HG02852 (cell line): Measurements from ENCODE around the gene NGEF.

Experiments
- ATAC-seq: cut with Tn5 transposase; IDR thresholded peaks from one replicate; pipeline ENCODE4 v1.9.1; 2021; ENCODE audit warnings: mild to moderate bottlenecking, moderate library complexity; ENCODE audit not compliant: unreplicated experiment

Gene NGEF

DNA sequence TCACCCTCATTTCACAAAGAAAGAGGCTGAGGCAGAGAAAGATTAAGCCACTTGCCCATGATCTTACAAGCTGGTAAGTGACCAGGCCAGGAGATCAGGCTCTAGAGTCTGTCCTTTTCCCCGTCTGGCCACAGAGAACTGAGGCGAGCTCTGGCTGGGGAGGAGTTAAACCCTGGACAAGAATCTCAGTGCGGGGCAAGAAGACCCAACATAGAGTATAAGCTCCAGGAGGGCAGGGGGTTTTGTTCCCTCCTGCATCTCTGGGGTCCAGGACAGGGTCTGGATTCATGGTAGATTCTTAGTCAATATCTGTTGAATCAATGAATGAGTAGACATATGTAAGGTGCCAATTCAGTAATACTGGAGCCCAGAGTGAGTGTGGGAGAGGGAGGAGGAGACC is 34.1 kb upstream of the NGEF start:
- no peak for ATAC-seq

DNA sequence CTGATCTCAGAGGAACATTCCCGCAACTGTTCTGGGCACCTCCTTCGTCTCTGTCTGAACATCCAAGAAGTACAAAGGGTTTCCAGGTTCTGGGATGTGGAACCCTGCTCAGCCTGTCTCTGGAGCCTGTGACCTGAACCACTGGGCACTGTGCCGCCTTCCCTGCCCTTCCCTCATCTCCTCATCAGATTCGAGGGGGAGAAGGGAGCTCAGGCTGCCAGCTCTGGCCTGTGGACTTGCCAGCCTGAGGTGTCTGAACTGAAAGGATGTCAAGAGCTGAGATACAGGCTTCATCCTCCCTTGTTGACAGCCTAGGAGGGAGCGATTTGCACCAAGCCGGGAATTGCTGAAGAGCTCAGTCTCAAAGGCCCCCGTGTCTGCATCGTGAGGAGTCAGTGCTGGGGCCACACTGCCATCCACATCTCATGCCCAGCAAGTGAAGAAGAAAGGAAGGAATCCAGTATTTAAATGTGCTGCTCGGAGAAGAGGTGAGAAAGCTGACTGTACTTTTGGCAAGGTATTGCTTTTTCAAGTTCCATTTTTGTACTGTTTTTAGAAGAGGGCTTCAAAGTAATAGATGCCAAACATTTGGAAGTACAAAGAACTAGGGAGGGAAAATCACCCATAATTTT is 32.0 kb upstream of the NGEF start:
- no peak for ATAC-seq

DNA sequence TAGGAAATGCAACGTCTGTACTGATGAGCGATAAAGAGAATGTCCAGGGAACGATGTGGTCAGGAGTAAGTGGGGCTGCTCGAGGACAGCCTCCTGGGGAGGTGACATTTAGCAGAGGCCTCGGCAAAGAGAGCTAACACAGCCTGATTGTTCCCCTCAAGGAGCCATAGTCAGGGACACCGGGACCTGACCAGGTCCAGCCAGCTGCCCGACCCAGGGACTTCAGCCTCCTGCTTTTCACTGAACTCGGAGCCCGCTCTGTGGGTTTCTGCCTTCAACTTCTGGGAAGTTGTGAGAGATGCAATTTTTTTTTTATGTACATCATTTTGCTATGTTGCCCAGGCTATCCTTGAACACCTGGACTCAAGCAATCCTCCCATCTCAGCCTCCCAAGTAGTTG is 29.5 kb upstream of the NGEF start:
- no peak for ATAC-seq

DNA sequence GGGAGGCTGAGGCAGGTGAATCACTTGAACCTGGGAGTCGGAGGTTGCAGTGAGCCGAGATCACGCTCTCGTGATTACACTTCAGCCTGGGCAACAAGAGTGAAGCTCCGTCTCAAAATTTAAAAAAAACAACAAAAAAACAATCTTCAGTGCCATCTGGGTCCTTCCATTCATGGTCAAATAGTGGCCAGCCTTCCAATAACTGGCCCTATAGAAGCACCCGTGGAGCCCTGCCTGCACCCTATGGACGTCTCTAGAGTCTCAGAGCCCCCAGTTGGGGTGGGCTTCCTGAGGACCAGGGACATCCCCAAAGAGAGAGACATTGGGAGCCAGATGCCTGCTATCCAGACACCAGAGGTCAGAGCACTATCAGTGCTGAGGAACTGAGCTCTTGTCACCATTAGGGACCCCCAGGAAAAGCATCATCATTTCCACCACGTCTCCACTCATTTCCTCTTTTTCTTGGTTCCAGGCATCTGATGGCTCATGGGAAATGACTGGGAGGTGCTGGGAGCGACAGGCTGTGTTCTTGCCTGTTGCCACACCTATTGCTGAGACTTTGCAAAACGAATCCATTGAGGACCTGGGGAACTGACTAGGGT is 28.8 kb upstream of the NGEF start:
- ATAC-seq = no peak

DNA sequence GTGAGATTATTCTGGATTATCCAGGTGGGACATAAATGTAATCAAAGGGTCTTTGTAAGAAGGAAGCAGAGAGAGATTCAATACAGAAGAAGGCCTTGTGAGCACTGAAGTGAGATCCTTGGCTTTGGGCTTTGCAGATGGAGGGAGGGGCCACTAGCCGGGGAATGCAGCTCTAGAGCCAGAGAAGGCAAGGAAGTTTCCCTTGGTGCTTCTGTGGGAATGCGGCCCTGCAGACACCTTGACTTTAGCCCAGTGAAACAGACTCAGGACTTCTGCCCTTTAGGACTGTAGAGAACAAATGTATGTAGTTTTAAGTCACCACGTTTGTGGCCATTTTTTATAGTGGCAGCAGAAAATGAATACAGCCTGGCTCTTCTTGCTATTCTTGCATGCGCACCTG is 27.5 kb upstream of the NGEF start:
- no peak for ATAC-seq

DNA sequence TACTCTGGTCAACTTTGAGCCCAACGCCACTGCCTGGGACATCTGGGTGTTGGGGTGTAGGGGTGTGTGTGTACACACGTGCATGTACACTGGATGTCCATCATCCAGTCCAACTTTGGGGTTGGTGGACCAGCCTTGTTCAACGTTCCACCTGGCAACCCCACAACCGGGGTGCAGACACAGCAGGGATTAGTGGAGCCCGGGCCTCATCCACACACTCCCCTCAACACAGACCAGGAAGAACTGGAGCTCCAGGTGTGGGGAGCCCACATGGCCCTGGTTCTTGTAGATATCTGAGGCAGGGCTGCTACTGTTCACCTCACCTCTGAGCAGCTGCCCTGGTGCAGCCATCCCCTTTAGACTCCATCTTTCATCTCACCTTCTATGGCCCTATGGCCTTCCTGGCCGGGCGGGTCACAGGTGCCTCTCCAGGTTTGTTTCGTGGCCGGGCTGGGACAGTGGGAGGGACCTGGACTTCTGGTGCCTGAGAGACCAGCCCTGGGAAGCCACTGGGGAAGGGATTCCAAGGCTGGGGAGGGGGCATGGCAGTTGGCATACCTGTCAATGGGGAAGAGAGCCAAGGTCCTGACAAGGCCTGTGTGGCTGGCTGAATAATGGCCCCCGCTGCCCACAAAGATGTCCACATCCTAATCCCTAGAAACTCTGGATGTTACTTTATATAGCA is 26.9 kb upstream of the NGEF start:
- no peak for ATAC-seq

DNA sequence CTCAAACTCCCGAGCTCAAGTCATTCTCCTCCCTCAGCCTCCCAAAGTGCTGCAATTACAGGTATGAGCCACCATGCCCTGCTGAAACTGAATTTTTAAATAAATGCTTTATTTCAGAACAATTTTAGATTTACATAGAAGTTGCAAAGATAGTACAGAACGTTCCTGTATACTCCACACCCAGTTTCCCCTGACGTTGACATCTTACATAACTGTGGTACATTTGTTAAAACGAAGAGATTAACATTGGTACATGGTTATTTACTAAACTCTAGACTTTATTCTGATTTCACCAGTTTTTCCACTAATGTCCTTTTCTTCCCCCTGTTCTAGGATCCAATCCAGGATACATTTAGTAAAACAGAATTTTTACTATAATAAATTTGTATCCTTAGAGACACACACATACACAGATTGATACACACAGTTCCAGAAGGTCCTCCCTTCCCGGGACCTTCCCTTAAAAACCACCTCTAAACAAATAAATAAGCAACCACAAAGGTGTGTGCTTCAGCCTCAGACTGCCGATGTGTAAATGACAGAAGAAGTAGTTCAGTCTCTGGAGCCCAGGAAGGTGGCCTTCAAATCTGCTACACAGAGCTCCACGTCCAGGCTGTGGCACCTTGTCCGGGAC is 26.3 kb upstream of the NGEF start:
- no peak for ATAC-seq

DNA sequence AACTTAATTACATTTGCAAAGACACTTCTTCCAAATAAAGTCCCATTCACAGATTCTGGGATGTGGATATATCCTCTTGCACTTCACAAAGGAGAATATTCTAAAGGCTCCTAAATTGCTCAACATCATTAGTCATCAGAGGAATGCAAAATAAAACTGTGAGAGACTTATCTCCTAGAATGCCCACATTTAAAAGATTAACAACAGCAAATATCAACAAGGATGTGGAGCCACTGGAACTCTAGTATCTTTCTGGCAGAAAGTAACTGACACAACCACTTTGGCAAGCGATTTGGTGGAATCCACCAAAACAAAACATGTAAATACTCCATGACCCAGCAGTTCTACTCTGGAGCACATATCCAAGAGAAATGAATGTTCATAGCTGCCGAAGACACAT is 24.0 kb upstream of the NGEF start:
- no peak for ATAC-seq

DNA sequence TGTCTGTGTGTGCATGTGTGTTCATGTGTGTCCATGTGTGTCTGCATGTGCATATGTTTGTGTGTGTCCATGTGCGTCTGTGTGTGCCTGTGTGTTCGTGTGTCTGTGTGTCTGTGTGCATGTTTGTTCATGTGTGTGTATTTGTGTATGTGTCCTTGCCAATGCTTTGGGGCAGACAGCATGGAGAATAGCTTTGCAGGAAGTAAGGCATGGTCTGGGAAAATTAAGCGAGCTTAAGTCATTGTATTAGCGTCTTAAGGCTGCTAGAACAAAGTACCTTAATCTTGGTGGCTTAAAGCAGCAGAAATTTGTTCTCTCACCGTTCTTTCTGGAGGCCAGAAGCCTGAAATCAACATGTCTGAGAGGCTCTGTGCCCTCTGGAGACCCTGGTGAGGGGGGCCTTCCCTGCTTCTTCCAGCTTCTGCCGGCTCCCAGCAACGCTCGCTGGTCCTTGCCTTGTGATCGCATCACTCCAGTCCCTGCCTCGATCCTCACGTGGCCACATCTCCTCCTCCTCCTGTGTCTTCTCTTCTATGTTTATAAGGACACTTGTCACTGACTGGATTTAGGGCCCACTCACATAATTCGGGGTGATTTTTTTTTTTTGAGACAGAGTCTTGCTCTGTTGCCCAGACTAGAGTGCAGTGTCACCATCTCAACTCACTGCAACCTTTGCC is 23.2 kb upstream of the NGEF start:
- no peak for ATAC-seq

DNA sequence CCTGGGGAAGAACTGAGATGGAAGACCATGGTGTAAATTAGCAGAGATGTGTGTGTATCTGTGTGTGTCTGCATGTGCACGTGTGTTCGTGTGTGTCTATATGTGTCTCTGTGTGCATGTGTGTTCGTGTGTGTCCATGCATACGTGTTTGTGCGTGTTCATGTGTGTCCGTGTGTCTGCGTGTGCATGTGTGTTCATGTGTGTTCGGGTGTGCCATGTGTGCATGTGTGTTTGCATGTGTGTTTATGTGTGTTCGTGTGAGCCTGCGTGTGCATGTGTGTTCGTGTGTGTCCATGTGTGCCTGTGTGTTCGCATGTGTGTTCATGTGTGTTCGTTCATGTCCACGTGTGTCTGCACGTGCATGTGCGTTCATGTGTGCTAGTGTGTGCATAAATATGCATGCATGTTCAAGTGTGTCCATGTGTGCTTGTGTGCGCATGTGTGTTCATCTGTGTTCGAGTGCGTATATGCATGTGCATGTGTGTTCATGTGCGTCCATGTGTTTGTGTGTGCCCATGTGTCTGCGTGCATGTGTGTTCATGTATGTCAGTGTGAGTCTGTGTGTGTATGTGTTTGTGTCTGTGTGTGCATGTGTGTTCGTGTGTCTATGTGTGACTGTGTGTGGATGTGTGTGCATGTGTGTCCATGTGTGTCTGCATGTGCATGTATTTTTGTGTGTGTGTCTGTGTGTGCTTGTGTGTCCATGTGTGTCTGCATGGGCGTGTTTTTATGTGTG is 22.5 kb upstream of the NGEF start:
- no peak for ATAC-seq

DNA sequence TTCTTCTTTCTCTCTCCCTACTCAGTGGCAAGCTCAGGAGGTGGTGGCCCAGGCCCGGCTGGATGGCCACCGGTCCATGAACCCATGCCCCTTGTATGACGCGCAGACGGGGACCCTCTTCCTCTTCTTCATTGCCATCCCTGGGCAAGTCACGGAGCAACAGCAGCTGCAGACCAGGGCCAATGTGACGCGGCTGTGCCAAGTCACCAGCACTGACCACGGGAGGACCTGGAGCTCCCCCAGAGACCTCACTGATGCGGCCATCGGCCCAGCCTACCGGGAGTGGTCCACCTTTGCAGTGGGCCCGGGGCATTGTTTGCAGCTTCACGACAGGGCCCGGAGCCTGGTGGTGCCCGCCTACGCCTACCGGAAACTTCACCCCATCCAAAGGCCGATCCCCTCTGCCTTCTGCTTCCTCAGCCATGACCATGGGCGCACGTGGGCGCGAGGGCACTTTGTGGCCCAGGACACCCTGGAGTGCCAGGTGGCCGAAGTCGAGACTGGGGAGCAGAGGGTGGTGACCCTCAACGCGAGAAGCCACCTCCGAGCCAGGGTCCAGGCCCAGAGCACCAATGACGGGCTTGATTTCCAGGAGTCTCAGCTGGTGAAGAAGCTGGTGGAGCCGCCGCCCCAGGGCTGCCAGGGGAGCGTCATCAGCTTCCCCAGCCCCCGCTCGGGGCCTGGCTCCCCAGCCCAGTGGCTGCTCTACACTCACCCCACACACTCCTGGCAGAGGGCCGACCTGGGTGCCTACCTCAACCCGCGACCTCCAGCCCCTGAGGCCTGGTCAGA is 21.2 kb upstream of the NGEF start:
- ATAC-seq = no peak

DNA sequence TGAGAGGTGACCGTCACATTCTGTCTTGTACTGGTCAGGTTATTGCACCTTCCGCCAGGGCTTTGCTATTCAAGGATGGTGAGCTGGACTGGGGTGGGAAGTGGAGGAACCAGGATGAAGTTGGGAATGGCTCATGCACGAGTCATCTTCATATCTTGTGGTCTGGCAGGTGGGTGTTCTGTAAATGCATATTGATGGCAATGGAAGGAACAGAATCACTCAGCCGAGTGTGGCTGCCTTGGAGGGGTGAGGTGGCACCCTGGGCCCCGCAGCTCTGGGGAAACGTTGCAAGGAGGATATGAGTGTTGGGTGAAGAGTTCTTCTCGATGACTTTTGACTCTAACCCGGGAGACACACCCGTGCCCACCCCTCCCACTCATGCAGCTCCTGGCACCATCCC is 20.6 kb upstream of the NGEF start:
- no peak for ATAC-seq

DNA sequence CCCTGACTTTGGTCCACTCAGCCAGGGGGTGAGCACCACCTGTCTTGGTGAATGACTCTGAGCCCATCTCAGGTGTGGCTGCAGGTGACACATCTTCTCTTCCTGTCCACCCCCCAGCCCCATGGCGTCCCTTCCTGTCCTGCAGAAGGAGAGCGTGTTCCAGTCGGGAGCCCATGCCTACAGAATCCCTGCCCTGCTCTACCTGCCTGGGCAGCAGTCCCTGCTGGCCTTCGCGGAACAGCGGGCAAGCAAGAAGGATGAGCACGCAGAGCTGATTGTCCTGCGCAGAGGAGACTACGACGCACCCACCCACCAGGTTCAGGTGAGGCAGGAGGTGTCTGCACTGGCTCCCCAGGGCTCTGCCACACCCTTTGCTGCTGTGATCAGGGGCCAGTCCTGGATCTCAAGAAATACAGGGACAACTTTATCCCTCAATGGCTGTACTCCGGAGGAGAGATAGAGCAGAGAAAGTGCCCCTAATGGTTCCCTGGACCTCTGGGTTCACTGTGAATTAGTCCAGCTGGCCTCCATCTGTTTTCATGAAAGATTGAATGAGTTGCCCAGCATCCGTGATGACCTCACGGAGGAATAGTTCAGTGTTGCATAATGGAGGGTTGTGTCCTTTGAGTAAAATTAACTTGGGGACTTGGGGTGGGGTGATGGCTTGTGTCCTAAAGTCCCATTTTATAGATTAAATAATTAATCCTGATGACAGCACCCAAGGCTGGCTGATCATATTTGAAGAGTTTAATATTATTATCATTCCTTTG is 19.7 kb upstream of the NGEF start, which contains the start of gene NEU2:
TSS of gene NEU2 (plus strand) at position 122 of the 770 bp plus-strand sequence. CDS start at position 122, 0 bp downstream.
- ATAC-seq = no peak

DNA sequence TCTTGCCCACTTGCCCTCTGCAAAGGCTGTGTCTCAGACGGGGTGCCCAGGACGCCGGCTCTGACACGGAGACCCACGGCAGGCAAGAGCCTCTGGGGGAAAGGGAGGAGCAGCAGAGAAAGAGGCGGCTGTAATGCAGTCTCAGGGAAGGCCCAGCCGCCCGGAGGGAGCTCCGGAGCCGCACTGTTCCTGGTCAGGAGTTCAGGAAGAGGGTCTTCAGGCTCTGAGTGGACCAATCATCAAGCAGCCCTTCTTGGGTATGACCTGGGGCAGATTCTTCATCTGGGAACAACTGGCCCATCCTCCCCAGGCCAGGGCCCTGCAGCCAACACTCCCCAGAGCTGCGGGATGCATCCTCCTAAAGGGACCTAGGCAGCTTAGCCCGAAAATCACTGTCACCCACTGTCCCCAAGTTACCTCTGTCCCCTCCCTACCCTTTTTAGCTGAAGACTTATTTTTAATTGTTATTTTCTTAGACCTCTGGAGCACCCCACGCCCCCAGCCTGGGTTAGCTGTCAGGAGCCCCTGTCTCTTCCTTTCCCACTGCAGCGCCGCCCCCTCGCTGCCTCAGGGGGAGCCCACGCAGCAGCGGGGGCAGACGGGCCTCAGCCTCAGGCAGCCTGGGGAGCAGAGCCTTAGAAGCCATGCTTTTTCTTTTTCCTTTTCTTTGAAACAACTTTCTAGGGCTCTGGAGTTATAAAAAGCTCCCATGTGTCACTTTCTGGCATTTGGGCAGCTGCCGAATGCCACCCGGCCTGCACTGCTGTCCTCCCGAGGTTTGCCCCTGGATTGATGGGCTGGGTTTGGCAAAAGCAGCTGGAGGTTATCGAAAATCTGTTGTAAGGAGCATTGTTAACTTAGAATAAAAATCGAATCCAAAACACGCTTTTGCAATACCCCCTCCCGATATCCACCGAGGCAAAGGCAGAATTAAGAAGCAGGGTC is 18.8 kb upstream of the NGEF start:
- ATAC-seq = no peak

DNA sequence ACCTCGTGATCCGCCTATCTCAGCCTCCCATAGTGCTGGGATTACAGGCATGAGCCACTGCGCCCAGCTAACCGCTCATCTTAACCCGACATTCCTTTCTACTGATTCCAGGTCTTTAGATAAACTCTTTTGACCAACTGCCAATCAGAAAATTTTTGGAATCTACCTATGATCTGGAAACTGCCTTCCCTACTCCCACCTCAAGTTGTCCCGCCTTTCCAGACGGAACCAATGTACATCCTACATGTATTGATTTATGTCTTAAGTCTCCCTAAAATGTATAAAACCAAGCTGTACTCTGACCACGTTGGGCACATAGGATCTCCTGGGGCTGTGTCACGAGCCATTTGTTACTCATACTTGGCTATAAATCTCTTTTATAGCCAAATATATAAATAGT is 16.3 kb upstream of the NGEF start:
- no peak for ATAC-seq

DNA sequence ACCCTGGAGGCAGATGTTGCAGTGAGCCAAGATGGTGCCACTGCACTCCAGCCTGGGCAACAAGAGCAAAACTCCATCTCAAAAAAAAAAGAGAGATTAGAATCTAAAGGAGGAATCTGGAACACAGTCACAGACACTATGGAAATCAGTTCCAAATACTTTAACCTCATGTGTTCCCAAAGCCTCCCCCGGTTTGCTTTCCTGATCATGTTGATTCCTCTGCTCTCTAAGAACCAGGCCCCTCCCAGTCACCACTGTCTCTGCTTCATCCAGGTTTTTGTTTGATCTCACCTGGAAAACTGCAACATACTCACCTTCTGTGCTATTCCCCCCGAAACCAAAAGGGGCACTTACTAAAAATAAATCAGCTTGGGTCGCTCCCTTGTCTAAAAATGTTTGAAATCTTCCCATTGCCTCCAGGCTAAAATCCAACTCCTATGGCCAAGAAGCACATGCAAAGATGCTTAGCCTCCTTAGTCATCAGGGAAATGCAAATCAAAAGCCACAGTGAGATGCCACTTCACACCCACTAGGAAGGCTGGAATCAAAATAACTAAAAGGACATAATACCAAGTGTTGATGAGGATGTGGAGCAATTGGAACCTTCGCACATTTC is 13.2 kb upstream of the NGEF start:
- ATAC-seq = no peak

DNA sequence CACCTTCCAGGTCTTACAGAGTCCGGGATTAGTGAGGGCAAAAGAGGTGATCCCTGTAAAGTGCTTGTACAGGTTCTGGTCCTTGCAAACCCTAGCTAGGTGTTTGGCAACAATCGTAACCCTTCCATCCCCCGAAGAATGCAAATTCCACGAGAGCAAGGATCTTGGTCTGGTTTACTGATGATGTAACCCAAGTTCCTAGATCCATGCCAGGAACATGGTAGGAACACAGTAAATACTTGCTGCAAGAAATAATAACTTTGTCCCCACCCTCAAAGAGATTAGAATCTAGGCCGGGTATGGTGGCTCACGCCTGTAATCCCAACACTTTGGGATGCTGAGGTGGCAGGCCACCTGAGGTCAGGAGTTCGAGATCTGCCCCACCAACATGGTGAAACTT is 12.7 kb upstream of the NGEF start:
- no peak for ATAC-seq
